Head of caudate nucleus (tissue), 42 donors: Measurements from ENCODE around the gene SLC1A2.
A peak's percentile ranks its signal among the peaks of the same experiment; 100 is the strongest.
"Not testable (repeated sequence)": the region's sequence is repeated elsewhere in the genome, so short reads cannot be mapped to it uniquely, and the experiment has no call there.

Experiments
- DNase-seq, 42 donors: peaks; one replicate each; pipeline versions ENCODE4 v3.0.0 to v3.0.0-alpha.2; 2020 to 2021; ENCODE audit warnings: mixed read lengths in 7 of 42
- intact Hi-C: fragments of 100-400 bp; cut with DNase I; formaldehyde crosslinking; loops from one replicate; pipeline ENCODE4 v1.15.0; 2022

The SLC1A2 gene

GRCh38 chr11:35241531-35241930, 177.8 kb downstream of the SLC1A2 start:
- intact Hi-C loops = no loop called here
- no peak for DNase-seq

- DNase-seq = no peak
- intact Hi-C loops = no loop called here
Observed at GRCh38 chr11:35241083-35241482, 178.3 kb downstream of the SLC1A2 start.

GRCh38 chr11:35239471-35240075, 179.8 kb downstream of the SLC1A2 start:
- no peak for DNase-seq
- intact Hi-C loops = no loop called here

- intact Hi-C loops = no loop called here
Observed at GRCh38 chr11:35238882-35239281, 180.5 kb downstream of the SLC1A2 start.

GRCh38 chr11:35237860-35238715, 181.3 kb downstream of the SLC1A2 start:
- DNase-seq = peak in 36 of 42 donors; percentile 4 to 83 (median 50)
- intact Hi-C loops = no loop called here

More at GRCh38 chr11:35238882-35239281, 180.5 kb downstream of the SLC1A2 start:
- DNase-seq = no peak

- intact Hi-C loops = no loop called here
- no peak for DNase-seq
Observed at GRCh38 chr11:35237351-35237750, 182.0 kb downstream of the SLC1A2 start.

- intact Hi-C loops = no loop called here
- peak in 1 of 42 donors; percentile 19 for DNase-seq
Observed at GRCh38 chr11:35236667-35237003, 182.7 kb downstream of the SLC1A2 start.

GRCh38 chr11:35235936-35236666, 183.3 kb downstream of the SLC1A2 start:
- intact Hi-C loops = no loop called here

GRCh38 chr11:35235498-35235897, 183.9 kb downstream of the SLC1A2 start:
- no peak for DNase-seq
- intact Hi-C loops = no loop called here

More at GRCh38 chr11:35235936-35236666, 183.3 kb downstream of the SLC1A2 start:
- no peak for DNase-seq

GRCh38 chr11:35235157-35235468, 184.2 kb downstream of the SLC1A2 start:
- DNase-seq = no peak
- intact Hi-C loops = no loop called here

GRCh38 chr11:35234460-35235156, 184.8 kb downstream of the SLC1A2 start:
- intact Hi-C loops = no loop called here
- no peak for DNase-seq

GRCh38 chr11:35233518-35233917, 185.8 kb downstream of the SLC1A2 start:
- DNase-seq = no peak
- intact Hi-C loops = no loop called here

- DNase-seq = no peak
Observed at GRCh38 chr11:35232891-35233330, 186.4 kb downstream of the SLC1A2 start.

GRCh38 chr11:35231076-35231860, 188.1 kb downstream of the SLC1A2 start:
- intact Hi-C loops = no loop called here
- no peak for DNase-seq

More at GRCh38 chr11:35232891-35233330, 186.4 kb downstream of the SLC1A2 start:
- intact Hi-C loops = no loop called here

GRCh38 chr11:35230388-35230787, 189.0 kb downstream of the SLC1A2 start:
- DNase-seq = no peak
- intact Hi-C loops = no loop called here

GRCh38 chr11:35228328-35228725, 191.0 kb downstream of the SLC1A2 start:
- intact Hi-C loops = no loop called here
- no peak for DNase-seq

- intact Hi-C loops = no loop called here
Observed at GRCh38 chr11:35227576-35228327, 191.6 kb downstream of the SLC1A2 start.

GRCh38 chr11:35226756-35227155, 192.6 kb downstream of the SLC1A2 start:
- intact Hi-C loops, DNase-seq: not testable (repeated sequence)

More at GRCh38 chr11:35227576-35228327, 191.6 kb downstream of the SLC1A2 start:
- DNase-seq = no peak
